GM18502 (cell line): ENCODE results near the gene CLEC16A.
"Not testable (repeated sequence)": the region's sequence is repeated elsewhere in the genome, so short reads cannot be mapped to it uniquely, and the experiment has no call there.

ENCODE experiments used
- ATAC-seq: cut with Tn5 transposase; IDR thresholded peaks from one replicate; pipeline ENCODE4 v1.9.1; 2021; ENCODE audit warnings: mild to moderate bottlenecking; ENCODE audit not compliant: unreplicated experiment, poor library complexity

Gene CLEC16A

GRCh38 chr16:11090232-11090631 is 145.9 kb downstream of the CLEC16A start:
- ATAC-seq = no peak

GRCh38 chr16:11091021-11091785 is 146.8 kb downstream of the CLEC16A start:
- ATAC-seq = no peak

- ATAC-seq = no peak
Observed at GRCh38 chr16:11092788-11093571, 148.6 kb downstream of the CLEC16A start.

- ATAC-seq = no peak
Observed at GRCh38 chr16:11093572-11094074, 149.3 kb downstream of the CLEC16A start.

- peak; percentile 72 for ATAC-seq
Observed at GRCh38 chr16:11094075-11094856, 149.9 kb downstream of the CLEC16A start.

- no peak for ATAC-seq
Observed at GRCh38 chr16:11094857-11095565, 150.6 kb downstream of the CLEC16A start.

GRCh38 chr16:11095935-11096334 is 151.6 kb downstream of the CLEC16A start:
- ATAC-seq = no peak

- no peak for ATAC-seq
Observed at GRCh38 chr16:11097094-11097786, 152.9 kb downstream of the CLEC16A start.

DNA sequence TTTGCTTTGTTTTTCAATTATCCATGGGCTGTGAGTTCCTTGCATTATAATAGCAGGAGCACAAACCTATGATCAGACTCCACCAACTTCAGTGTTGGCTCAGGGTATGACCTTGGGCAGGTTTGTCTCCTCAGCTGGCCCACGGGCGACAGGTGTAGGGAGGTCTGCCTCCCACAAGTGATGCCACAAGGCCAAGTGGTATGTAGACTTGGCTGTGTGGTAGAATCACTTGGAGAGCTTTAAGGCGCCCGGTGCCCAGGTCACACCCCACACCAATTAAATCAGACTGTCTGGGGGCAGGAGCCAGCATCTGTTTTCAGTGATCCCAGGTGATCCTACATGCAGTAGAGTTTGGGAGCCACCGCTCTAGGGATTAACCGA is 153.4 kb downstream of the CLEC16A start:
- no peak for ATAC-seq

DNA sequence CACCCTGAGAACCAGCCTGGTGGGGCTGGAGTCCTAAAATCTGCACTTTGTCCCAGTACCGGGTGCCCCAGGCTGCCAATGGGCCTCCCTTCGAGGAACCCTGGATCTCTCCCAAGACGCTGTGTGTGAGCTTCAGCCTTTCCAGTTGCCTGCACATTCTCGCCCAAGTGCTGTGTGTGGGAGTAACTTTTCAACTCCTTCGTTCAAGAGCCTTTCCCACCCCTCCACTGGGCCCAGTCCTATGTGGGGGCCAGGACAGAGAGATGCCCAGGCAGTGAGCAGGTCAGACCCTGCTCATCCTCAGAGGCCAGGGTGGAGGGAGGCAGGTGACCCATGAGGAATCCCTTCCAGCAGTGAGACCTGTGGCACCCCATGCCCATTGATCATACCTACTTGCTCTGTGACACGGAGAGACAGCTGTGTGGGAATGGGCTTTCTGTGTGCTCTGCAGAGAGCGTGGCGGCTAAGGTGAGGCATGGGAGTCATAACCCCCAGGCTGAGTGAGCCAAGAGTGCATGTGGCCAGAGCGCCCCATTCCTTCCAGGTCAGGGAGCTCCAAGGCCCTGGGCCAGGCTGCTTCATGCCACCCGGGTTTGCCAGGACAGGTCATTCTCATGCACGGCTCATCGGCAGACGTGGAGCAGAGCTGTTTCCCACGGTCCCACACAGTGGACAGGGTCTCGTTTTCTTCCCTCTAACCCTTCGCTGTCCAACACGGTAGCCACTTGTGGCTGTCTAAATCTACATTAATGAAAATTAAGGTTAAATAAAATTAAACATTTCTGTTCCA is 154.4 kb downstream of the CLEC16A start:
- ATAC-seq = no peak

- ATAC-seq = peak; percentile 24
Observed at GRCh38 chr16:11099672-11100205, 155.4 kb downstream of the CLEC16A start.

DNA sequence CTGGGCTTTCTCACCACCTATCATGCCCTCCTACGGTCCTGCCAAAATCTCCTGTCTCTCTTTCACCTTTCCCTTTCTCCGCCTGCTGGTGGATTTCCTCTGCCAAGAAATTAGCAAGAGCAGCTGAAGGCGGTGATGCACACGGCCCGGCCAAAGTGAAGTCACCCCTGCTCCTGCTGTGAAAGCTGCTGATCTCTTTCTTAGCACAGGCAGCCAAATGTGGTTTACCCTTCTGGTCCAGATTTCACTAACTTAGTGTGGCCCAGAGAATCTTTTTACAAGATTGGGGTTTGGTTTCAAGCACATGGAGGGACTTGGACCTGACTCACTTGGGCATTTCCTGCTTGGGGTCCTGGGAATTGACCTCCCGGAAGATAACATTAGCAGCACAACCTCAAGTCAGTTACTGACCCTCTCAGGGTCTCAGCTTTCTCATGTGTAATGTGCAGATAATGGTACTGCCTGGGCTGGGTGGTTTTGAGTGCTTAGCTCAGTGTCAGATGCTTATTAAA is 155.9 kb downstream of the CLEC16A start:
- ATAC-seq = peak; percentile 43

GRCh38 chr16:11101283-11101682 is 156.9 kb downstream of the CLEC16A start:
- no peak for ATAC-seq

GRCh38 chr16:11101695-11102522 is 157.5 kb downstream of the CLEC16A start:
- no peak for ATAC-seq

DNA sequence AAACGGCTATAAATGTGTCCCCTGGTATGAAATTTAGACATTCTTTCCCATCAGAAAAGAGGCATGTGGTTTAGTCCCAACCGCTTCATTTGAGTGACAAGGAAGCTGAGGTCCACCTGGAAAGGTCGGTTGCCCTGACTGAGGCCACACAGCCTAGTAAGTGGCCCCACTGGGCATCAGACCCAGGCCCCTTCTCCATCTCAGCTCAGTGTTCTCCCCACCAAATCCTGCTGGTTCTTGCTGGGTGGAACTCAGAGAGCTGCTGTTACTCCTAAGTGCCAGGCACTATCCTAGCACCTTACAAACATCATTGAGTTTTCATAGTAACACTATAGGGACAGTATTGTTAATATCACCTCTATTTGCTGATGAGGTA is 158.1 kb downstream of the CLEC16A start:
- no peak for ATAC-seq

GRCh38 chr16:11103301-11103700 is 158.9 kb downstream of the CLEC16A start:
- ATAC-seq = not testable (repeated sequence)
